Fibroblast of skin of back (primary cell): Measurements from ENCODE around the gene P2RX1.
"Not testable (repeated sequence)": the region's sequence is repeated elsewhere in the genome, so short reads cannot be mapped to it uniquely, and the experiment has no call there.

Experiments
- DNase-seq: peaks from one replicate; pipeline ENCODE4 v3.0.0-alpha.2; 2013

The P2RX1 gene

GRCh38 chr17:3854204-3854603, 62.1 kb downstream of the P2RX1 start:
- DNase-seq = not testable (repeated sequence)

- no peak for DNase-seq
Observed at GRCh38 chr17:3852561-3852960, 63.7 kb downstream of the P2RX1 start.

DNA sequence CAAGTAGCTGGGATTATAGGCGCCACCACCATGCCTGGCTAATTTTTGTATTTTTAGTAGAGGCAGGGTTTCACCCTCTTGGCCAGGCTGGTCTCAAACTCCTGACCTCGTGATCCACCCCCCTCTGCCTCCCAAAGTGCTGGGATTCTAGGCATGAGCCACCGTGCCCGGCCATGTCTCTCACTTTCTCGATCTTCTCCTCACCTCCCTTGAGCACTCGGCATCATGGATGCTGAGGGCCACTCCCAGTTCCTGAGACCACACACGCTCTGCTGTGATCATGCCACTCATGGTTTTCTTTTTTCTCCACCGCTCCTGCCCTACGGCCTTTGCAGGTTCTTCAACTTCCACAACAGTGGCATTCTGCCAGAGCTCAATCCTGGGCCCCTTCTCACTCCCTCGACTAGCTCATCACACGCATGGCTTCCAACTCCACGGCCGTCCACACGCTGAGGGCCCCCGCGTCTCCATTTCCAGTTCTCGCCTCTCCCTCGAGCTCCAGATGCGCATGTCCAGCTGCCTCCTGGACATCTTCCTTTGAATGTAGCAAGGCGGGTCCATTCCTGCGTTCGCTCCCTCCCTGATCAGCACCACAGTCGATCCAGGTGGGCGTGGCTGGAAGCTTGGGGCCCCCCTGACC, 64.7 kb downstream of the P2RX1 start:
- no peak for DNase-seq

- no peak for DNase-seq
Observed at GRCh38 chr17:3848229-3848835, 67.9 kb downstream of the P2RX1 start.

DNA sequence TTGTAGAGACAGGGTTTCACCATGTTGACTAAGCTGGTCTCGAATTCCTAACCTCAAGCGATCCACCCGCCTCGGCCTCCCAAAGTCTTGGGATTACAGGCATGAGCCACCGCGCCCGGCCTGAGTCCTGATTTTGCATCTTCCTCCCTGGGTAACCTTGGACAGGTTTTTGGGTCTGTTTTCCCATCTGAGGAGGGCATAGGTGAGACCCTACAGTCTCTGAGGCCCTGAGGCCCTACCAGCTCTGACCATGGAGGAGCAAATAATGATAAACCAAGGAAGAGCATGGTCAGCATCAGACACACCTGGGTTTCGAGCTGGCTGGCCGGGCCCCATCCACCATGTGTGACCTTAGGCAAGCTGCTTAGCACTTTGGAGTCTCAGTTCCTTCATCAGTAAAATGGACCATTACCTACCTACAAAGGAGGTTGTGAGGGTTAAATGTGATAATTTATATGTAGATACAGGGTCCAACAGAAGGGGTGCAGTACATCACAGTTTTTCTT, 69.0 kb downstream of the P2RX1 start:
- no peak for DNase-seq
